Osteoblast (primary cell): ENCODE data around the gene STAP2. TPM values are rescaled to one million over a fixed set of nuclear protein-coding genes. Genes with fewer than 3 reads are reported as not detected.
A peak's percentile ranks its signal among the peaks of the same experiment; 100 is the strongest.

Experiments used
- DNase-seq: peaks from one replicate; pipeline ENCODE4 v3.0.0; 2011; ENCODE audit warnings: low spot score, mixed read lengths; ENCODE audit not compliant: insufficient read length; ENCODE audit errors: missing footprints
- H2AFZ ChIP-seq: 2 replicates; pipeline ENCODE4 v1.6.0; 2011; ENCODE audit warnings: mild to moderate bottlenecking, low read length
- H3K27ac ChIP-seq: 2 replicates; pipeline ENCODE4 v1.5.1; 2011; ENCODE audit warnings: mild to moderate bottlenecking, low read depth, low read length, moderate library complexity
- H3K27me3 ChIP-seq: 2 replicates; pipeline ENCODE4 v1.6.0; 2012; ENCODE audit warnings: mild to moderate bottlenecking, control low read depth, inconsistent platforms, low read length, moderate library complexity; ENCODE audit not compliant: insufficient read depth
- H3K36me3 ChIP-seq: 2 replicates; pipeline ENCODE4 v1.5.1; 2011; ENCODE audit warnings: mild to moderate bottlenecking, low read length, control low read depth, moderate library complexity; ENCODE audit not compliant: insufficient read depth
- H3K4me1 ChIP-seq: 2 replicates; pipeline ENCODE4 v1.5.1; 2011; ENCODE audit warnings: mild to moderate bottlenecking, low read length, control low read depth, moderate library complexity; ENCODE audit not compliant: insufficient read depth
- H3K4me2 ChIP-seq: 2 replicates; pipeline ENCODE4 v1.6.0; 2011; ENCODE audit warnings: mild to moderate bottlenecking, low read length; ENCODE audit not compliant: insufficient read depth
- H3K4me3 ChIP-seq: fragments of 200-600 bp; sonication (generic); 3 replicates; pipeline ENCODE4 v1.5.1; 2012; ENCODE audit warnings: mild to moderate bottlenecking, low read length, inconsistent platforms; ENCODE audit not compliant: insufficient read depth
- H3K79me2 ChIP-seq: 2 replicates; pipeline ENCODE4 v1.6.0; 2012; ENCODE audit warnings: mild to moderate bottlenecking, low read length, control low read depth, inconsistent platforms; ENCODE audit not compliant: insufficient read depth
- H3K9me3 ChIP-seq: 2 replicates; pipeline ENCODE4 v1.5.1; 2011; ENCODE audit warnings: low read depth, low read length, control low read depth
- H4K20me1 ChIP-seq: 2 replicates; pipeline ENCODE4 v1.6.0; 2012; ENCODE audit warnings: mild to moderate bottlenecking, low read length, control low read depth; ENCODE audit not compliant: insufficient read depth
- total RNA-seq: library from RNA; depleted of rRNA; stranded (reverse); fragments of >200 nt; gene quantifications from 2 replicates; pipeline ENCODE4 v1.2.3, GENCODE V29; 2012
- TF ChIP-seq, protein P1 (sequence below): IDR thresholded peaks from 2 replicates; pipeline ENCODE4 v1.5.1; 2011; ENCODE audit warnings: mild to moderate bottlenecking, low read depth, low read length, moderate library complexity; ENCODE audit errors: extremely low read depth

The STAP2 gene
- total RNA-seq, 1 donor: 2.5 TPM

DNA sequence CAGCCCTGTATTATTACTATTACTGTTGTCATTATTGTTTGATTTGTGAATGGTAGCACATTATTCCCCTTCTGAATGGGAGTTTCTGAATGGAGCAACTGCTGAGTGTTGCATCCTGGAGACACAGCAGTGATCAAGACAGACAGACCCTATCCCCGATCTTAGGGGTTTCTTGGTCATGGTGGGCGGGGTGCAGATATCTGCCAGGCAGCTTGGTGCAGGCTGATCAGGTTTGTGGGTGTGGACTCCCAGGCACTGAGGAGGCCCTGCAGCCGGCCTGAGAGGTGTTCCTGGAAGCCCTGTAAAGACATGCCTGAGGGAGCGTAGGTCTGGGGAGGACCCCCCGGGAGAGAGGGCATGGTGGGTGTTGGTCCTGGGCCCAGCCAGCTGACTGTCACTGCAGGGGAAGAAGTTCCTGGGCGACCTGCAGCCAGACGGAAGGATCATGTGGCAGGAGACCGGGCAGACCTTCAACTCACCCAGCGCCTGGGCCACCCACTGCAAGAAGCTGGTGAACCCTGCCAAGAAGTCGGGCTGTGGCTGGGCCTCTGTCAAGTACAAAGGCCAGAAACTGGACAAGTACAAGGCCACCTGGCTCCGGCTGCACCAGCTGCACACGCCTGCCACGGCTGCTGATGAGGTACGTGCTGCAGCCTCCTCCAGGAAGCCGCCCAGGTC is 6.9 kb upstream of the STAP2 start:
- no peaks in the 10 kb centered on the region for H3K27me3 ChIP-seq
- peaks cover 15% of the 10 kb centered on the region for H3K4me1 ChIP-seq
- H3K9me3 ChIP-seq: no peaks in the 10 kb centered on the region
- no peak overlapping the region for H2AFZ ChIP-seq
- H4K20me1 ChIP-seq: no peaks in the 10 kb centered on the region
- H3K36me3 ChIP-seq: peaks cover 2% of the 10 kb centered on the region
- TF ChIP-seq, protein P1, sequence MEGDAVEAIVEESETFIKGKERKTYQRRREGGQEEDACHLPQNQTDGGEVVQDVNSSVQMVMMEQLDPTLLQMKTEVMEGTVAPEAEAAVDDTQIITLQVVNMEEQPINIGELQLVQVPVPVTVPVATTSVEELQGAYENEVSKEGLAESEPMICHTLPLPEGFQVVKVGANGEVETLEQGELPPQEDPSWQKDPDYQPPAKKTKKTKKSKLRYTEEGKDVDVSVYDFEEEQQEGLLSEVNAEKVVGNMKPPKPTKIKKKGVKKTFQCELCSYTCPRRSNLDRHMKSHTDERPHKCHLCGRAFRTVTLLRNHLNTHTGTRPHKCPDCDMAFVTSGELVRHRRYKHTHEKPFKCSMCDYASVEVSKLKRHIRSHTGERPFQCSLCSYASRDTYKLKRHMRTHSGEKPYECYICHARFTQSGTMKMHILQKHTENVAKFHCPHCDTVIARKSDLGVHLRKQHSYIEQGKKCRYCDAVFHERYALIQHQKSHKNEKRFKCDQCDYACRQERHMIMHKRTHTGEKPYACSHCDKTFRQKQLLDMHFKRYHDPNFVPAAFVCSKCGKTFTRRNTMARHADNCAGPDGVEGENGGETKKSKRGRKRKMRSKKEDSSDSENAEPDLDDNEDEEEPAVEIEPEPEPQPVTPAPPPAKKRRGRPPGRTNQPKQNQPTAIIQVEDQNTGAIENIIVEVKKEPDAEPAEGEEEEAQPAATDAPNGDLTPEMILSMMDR: no peak
- H3K79me2 ChIP-seq: no peaks in the 10 kb centered on the region
- no peak overlapping the region for H3K4me2 ChIP-seq
- H3K27ac ChIP-seq: no peak overlapping the region
- no peak overlapping the region for H3K4me3 ChIP-seq
- no peak for DNase-seq

- peak within 1 kb of the TSS; percentile 99 for H2AFZ ChIP-seq
Observed at GRCh38 chr19:4343370-4344307, 5.0 kb upstream of the STAP2 start, which contains the start of gene MPND. MPND (plus strand) TSS chr19:4343562; CDS start chr19:4343594, 32 bp downstream.

DNA sequence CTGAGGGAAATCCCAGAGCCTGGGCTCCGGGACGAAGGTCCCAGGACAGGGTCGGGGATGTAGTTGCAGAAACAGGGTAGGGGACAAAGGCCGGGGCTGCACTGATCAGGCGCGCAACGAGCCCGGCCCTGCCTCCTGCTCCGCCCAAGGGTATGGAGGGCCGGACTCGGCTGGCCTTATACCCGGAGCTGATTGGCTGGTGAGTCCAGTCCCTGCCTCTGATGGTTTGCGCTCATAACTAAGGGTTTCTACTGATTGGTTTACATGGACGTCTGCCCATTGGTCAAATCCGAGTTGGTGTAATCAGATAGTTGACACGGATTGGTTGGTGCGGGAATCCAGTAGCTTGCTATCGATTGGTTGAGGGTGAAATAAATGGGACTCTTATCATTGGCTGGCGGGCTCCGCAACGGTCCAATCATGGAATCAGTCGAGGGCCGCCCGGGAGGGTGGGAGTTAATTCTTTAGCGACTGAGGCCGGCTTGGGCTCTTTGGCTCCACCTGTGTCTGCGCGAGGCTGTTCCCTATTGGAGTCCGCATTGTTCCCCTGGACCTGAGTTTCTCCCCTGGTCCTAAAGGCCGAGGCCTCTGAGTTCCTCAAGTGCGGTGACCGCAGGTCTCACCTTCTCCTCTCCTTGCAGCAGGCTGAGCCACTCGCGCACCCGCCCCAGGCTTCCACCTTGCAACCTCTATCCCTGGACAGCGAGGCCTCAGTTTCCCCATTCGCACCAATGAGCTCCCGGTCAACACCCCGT is 4.2 kb upstream of the STAP2 start:
- DNase-seq: peak; percentile 99
- Histone ChIP-seq H3K4me1 (peaks cover 20% of the 10 kb centered on the region), H3K27ac (peak overlapping the region; percentile 70), H3K79me2 (no peaks in the 10 kb centered on the region), H3K4me3 (peak overlapping the region; percentile 91), H3K9me3 (no peaks in the 10 kb centered on the region), H3K4me2 (peak overlapping the region; percentile 100), H3K27me3 (no peaks in the 10 kb centered on the region), H4K20me1 (no peaks in the 10 kb centered on the region), H2AFZ (peak overlapping the region; percentile 99), H3K36me3 (peaks cover 2% of the 10 kb centered on the region)
- TF ChIP-seq, protein P1: peak; percentile 28

More at GRCh38 chr19:4343370-4344307, 5.0 kb upstream of the STAP2 start, which contains the start of gene MPND:
- TF ChIP-seq, protein P1: no peak
- Histone ChIP-seq H3K4me3 (peak within 1 kb of the TSS; percentile 91), H3K4me1 (peaks cover 15% of the 10 kb centered on the region), H3K4me2 (peak within 1 kb of the TSS; percentile 100), H3K27ac (peak within 1 kb of the TSS; percentile 70), H3K36me3 (peaks cover 2% of the 10 kb centered on the region), H3K27me3 (no peaks in the 10 kb centered on the region), H3K79me2 (no peaks in the 10 kb centered on the region), H3K9me3 (no peaks in the 10 kb centered on the region), H4K20me1 (no peaks in the 10 kb centered on the region)
- DNase-seq: peak; percentile 98
